GM18505 (cell line): ENCODE measurements around the gene TTC28.

Source experiments
- ATAC-seq: cut with Tn5 transposase; IDR thresholded peaks from one replicate; pipeline ENCODE4 v1.9.1; 2021; ENCODE audit not compliant: unreplicated experiment
- POLR2A ChIP-seq: IDR thresholded peaks from 4 replicates; pipeline ENCODE4 v1.6.1; 2011; ENCODE audit warnings: borderline replicate concordance; ENCODE audit not compliant: insufficient read depth, insufficient read length; ENCODE audit errors: extremely low read depth

TTC28 gene

GRCh38 chr22:28021116-28021997, 658.3 kb downstream of the TTC28 start:
- no peak for ATAC-seq
- TF ChIP-seq POLR2A: no peak

DNA sequence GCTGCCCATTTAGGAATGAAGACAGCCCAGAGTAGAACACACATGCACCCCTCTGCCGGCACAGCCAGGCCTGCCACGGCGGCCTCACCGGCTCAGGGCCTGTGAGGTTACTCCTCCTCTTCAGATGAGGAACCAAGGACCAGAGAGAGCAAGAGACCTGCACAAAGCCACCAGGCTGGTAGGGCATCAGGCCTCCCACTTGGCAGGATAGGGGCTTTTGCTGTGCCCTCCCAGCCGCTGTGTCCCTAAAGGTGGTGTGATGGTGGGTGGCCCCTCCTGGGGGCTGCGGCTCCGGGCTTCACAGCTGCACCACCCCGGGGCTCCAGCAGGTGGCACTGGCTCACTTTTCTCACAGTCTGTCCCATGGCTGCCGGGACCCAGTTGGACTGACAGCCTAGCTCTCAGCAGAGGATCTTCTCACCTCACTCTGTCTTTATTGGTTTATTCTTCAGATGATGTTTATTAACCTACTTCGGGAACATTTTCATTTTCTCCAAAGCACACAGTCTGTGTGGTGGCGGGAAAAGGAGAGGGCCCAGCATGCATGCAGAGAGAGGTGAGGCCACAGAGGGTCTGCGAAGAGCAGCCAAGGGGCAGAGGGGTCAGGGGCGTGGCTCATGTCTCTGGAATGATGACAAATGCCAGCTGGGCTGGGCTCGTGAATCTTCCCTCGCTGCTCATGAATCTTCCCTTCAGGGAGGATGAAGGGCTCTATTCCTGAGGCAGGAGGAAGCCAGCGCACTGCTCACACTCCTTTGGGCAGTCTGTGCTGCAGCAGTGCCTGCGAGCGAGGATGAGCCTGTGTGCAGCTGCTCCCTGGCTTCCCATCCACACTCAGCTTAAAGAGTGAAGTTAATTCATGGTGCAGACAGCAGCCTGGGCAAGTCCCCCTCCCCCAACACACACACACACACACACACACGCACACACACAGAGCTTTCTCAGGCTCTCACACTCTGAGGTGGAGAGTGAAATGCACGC, 659.5 kb downstream of the TTC28 start:
- TF ChIP-seq POLR2A: no peak
- ATAC-seq: no peak

DNA sequence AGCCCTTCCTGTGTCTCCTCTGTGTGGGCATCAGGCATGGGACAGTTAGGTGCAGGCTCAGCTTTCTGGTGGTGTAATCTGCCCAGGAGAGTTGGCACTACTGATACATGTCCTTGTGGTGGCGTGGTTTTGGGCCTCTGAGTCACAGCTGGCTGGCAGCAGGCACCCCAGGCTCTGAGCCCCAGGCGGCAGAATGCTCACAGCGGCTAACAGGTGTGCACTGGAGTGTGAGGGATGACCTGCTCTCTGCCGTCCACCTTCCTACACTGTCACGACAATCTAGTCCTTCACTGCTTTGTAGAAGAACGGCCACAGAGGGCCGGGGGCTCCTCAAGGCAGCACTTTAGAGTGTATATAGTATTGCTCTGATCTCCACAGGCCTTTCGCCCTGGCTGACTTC, 660.3 kb downstream of the TTC28 start:
- no peak for TF ChIP-seq POLR2A
- ATAC-seq: no peak

- no peak for TF ChIP-seq POLR2A
- no peak for ATAC-seq
These were observed 661.1 kb downstream of the TTC28 start for GRCh38 chr22:28018461-28018927.

DNA sequence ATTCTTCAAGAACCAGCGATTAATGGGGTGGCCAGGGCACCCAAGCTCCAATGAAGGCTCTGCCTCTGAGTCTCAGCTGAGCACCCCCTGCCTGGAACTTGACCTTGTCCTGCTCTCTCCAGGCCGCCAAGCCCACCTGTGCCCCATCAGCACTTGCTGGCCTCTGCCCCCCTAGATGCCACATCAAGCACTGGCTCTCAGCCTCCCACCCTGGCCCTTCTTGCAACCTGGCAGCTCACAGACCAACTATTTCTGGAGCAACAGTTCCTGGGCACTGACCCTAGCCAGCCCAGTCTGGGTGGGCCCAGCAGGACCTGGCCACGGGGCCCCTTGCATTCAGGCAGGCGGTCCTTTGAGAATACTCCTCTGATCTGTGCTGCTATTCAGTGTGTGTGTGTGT, 661.8 kb downstream of the TTC28 start:
- TF ChIP-seq POLR2A: no peak
- no peak for ATAC-seq

GRCh38 chr22:28017558-28017820, 662.2 kb downstream of the TTC28 start:
- no peak for ATAC-seq
- TF ChIP-seq POLR2A: no peak

DNA sequence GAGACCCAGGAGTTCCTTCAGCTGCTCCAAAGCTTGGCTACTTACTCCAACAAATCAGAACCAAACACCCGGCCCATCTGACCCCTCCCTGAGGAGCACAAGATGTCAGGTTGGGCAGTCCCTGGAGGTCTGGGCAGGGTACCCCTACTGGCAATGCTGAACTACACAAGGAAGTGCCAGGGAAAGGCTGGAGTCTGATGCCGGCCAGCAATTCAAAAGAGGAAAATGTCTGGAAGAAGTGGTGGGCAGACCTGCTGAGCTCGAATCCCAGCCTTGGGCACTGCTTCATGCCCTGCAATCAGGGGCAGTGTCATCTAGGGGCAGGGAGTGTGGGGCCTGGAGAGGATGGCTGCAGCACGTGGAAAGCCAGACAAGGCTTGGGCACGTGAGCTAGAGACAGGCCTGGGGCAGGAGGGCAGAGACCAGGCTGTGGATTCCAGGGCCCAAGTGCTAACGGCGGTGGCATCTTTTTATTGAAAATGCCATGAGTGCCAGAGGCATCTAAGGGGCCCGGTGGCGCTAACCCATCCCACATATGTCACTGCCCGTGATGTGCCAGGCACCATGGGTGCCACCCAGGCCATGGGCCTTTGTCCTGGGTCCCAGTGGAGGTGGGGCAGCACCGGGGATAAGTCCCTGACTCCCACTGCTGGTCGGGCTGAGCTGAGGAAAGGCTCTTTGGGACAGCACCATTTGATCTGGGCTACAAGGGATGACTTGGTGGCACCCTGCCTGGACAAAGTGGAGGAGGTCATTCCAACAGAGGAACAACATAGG, 662.7 kb downstream of the TTC28 start:
- no peak for TF ChIP-seq POLR2A
- ATAC-seq: no peak

DNA sequence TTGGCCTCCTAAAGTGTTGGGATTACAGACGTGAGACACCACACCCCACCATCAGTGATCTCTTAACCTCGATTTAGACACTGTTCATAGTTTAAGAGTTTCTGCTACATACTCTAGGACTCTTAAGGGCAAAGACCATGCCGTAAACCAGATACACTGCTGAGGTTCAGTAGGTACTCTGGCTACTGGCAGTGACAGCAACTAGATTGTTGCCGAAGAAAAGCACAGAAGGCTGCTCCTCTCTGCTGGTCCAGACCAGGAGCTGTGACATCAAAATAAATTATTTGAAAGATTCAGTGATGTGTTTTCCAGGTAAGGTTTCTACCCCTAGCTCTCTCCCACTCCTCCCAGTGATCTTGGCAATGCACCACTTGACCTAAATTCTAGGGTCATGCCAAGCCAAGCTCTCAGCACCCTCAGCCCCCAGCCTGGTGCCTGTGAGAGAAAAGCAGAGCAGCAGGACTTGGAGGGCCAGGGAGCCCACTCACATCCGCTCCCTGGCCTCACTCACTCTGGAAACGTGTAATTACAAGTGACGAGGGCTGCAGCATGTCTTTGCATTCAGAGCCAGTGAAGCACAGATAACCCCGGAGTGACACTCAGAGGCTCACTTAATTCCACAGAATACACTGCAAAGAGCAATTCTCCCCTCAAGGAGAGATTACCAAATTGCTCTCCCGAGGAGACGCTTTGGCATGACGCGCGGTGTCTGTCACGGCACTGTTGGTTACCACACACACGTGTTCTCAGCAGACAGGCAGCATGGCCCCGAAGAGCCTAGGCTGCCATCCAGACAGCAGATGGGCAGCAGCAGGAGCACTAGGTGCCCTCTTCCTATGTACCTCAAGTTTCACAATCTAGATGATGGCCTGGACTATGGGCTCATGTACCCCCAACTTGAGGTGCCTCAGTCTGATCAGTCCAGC, 663.7 kb downstream of the TTC28 start:
- ATAC-seq: no peak
- TF ChIP-seq POLR2A: no peak

DNA sequence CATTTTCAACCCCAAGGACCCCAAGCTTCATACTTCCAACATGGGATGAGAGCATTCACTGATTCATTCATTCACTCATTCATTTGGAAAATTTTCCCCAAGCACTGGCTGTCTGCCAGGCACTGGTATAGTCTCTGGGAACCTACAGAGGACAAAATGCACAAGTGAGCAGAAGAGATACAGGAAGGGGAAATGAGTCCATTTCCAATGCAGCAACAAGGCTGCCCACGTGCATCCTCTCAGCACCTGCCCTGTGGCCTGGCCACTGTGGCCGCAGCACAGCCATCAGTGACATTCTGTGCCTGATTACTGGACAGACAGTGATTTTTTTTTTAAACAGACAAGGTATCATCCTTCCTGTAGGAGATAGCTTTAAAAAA, 664.6 kb downstream of the TTC28 start:
- no peak for TF ChIP-seq POLR2A
- ATAC-seq: no peak

GRCh38 chr22:28014211-28015045, 665.2 kb downstream of the TTC28 start:
- no peak for TF ChIP-seq POLR2A

GRCh38 chr22:28013611-28014010, 666.0 kb downstream of the TTC28 start:
- no peak for ATAC-seq
- no peak for TF ChIP-seq POLR2A

More at GRCh38 chr22:28014211-28015045, 665.2 kb downstream of the TTC28 start:
- ATAC-seq: no peak
